Right lobe of liver (tissue), 6 donors: ENCODE data around the gene UBC. TPM values are rescaled to one million over a fixed set of nuclear protein-coding genes. Genes with fewer than 3 reads are reported as not detected.
A peak's percentile ranks its signal among the peaks of the same experiment; 100 is the strongest.

Experiments used
- ATAC-seq, 4 donors: fragments of 200-7000 bp; cut with Tn5 transposase; one replicate each; pipeline ENCODE4 v1.9.1; 2020; ENCODE audit warnings: mild to moderate bottlenecking in 4 of 4, moderate library complexity in 4 of 4
- DNase-seq, 3 donors: peaks; one replicate each; pipeline ENCODE4 v3.0.0-alpha.2; 2020
- H3K27ac ChIP-seq, 3 donors: fragments of 200-600 bp; one replicate each; pipeline ENCODE4 v1.8.0; 2022
- H3K27me3 ChIP-seq, 2 donors: fragments of 200-600 bp; one replicate each; pipeline ENCODE4 v1.8.0; 2022
- H3K36me3 ChIP-seq, 4 donors: fragments of 200-600 bp; sonication (generic) in 1 of 4; one replicate each; pipeline versions ENCODE4 v1.5.1 to v1.8.0; 2017 to 2022; ENCODE audit warnings: control low read depth in 1 of 4
- H3K4me1 ChIP-seq, 4 donors: fragments of 200-600 bp; sonication (generic) in 1 of 4; one replicate each; pipeline versions ENCODE4 v1.5.1 to v1.8.0; 2017 to 2022; ENCODE audit warnings: control low read depth in 1 of 4
- H3K4me3 ChIP-seq, 3 donors: fragments of 200-600 bp; one replicate each; pipeline ENCODE4 v1.8.0; 2022
- H3K9me3 ChIP-seq, 4 donors: fragments of 200-600 bp; sonication (generic) in 1 of 4; one replicate each; pipeline versions ENCODE4 v1.5.1 to v1.8.0; 2017 to 2022; ENCODE audit warnings: control low read depth in 1 of 4
- CTCF ChIP-seq, 4 donors: fragments of 200-600 bp in 3 of 4; fragments of 450-650 bp in 1 of 4; IDR thresholded peaks; one replicate each; pipeline versions ENCODE4 v1.5.1 to v1.8.0; 2016 to 2022; ENCODE audit warnings: antibody characterized with exemption in 4 of 4, mild to moderate bottlenecking in 2 of 4
- POLR2A ChIP-seq: fragments of 450-650 bp; IDR thresholded peaks from one replicate; pipeline ENCODE4 v1.6.1; 2017; ENCODE audit warnings: antibody characterized with exemption, mild to moderate bottlenecking
- WGBS: methylation state at CpG from one replicate; pipeline ENCODE4 v1.1.6; 2018; ENCODE audit warnings: low coverage, low lambda C conversion rate; ENCODE audit not compliant: insufficient coverage; ENCODE audit errors: missing lambda C conversion rate; 5-methylcytosine and 5-hydroxymethylcytosine counted together
- intact Hi-C, 2 donors: fragments of 100-400 bp; cut with DNase I; formaldehyde crosslinking; loops; one replicate each; pipeline versions ENCODE4 v1.11.2 to v1.14.1; 2022
- total RNA-seq, 6 experiments: library from RNA; depleted of rRNA in 2 of 6; stranded (reverse); fragments of >200 nt in 2 of 6; fragmentation: NEBNext Ultra II Directional in 3 of 6; extraction: Animal tissue kit (Norgen Biotek cat#: 25700) in 3 of 6; gene quantifications; one replicate each; pipeline versions ENCODE4 v1.1.0 to v1.2.4, GENCODE V29; 2016 to 2023
- donor health status: DM: no; HTN: yes; CAD: no.
- donor health status: DM: no; HTN: no; CAD: no.
- donor health status: DM: no; HTN: no; CAD: no.
- donor health status: DM: no; HTN: yes; CAD: no.
- donor health status: DM: no; HTN: yes; CAD: no.

UBC gene
- total RNA-seq, 6 experiments from 2014 or later: 390 to 1,023 (median 604) TPM

GRCh38 chr12:124917841-124918621, 3.6 kb upstream of the UBC start:
- WGBS: 27% methylated on average over 12 of the region's 12 CpGs
- no peak for ATAC-seq
- H3K4me1 ChIP-seq: peaks cover 3 to 32% (median 10%) of the 10 kb centered on the region in 4 donors
- peaks cover 0 to 9% (median 0%) of the 10 kb centered on the region in 4 donors for H3K36me3 ChIP-seq
- TF ChIP-seq CTCF (IDR thresholded peaks at IDR 0.05) (no peak), POLR2A (no peak)
- intact Hi-C loops: no loop called here
- no peaks in the 10 kb centered on the region for H3K27me3 ChIP-seq
- H3K27ac ChIP-seq: peak overlapping the region; percentile 100
- H3K4me3 ChIP-seq: peak overlapping the region in 2 of 3 donors; percentile 27 to 35
- no peaks in the 10 kb centered on the region for H3K9me3 ChIP-seq
- DNase-seq: no peak

GRCh38 chr12:124917135-124917840, 2.8 kb upstream of the UBC start:
- ATAC-seq: peak; percentile 60 to 84 (median 74)
- no peak for TF ChIP-seq CTCF (IDR thresholded peaks at IDR 0.05)
- peak; percentile 75 for TF ChIP-seq POLR2A

GRCh38 chr12:124916374-124917134, 2.1 kb upstream of the UBC start:
- H3K27ac ChIP-seq: peak overlapping the region; percentile 100
- peak overlapping the region; percentile 31 to 79 (median 55) for H3K4me3 ChIP-seq
- peak; percentile 65 to 83 (median 70) for DNase-seq
- peaks cover 0 to 16% (median 1%) of the 10 kb centered on the region in 4 donors for H3K36me3 ChIP-seq
- intact Hi-C loops: no loop called here
- peak; percentile 28 to 51 (median 46) for ATAC-seq
- H3K27me3 ChIP-seq: no peaks in the 10 kb centered on the region
- H3K4me1 ChIP-seq: peaks cover 3 to 33% (median 10%) of the 10 kb centered on the region in 4 donors
- no peaks in the 10 kb centered on the region for H3K9me3 ChIP-seq
- WGBS: 5% methylated on average over 5 of the region's 5 CpGs
- TF ChIP-seq CTCF (IDR thresholded peaks at IDR 0.05) (no peak), POLR2A (peak; percentile 93)

More at GRCh38 chr12:124917135-124917840, 2.8 kb upstream of the UBC start:
- Histone ChIP-seq H3K9me3 (no peaks in the 10 kb centered on the region), H3K27ac (peak overlapping the region; percentile 100), H3K36me3 (peaks cover 0 to 14% (median 0%) of the 10 kb centered on the region in 4 donors), H3K4me3 (peak overlapping the region in 2 of 3 donors; percentile 28 to 35), H3K27me3 (no peaks in the 10 kb centered on the region), H3K4me1 (peaks cover 3 to 32% (median 10%) of the 10 kb centered on the region in 4 donors)
- intact Hi-C loops: no loop called here
- WGBS: under 1% methylated on average over 19 of the region's 19 CpGs
- peak; percentile 97 to 98 (median 98) for DNase-seq
